Measurements from ENCODE around the gene C19orf47.

DNA sequence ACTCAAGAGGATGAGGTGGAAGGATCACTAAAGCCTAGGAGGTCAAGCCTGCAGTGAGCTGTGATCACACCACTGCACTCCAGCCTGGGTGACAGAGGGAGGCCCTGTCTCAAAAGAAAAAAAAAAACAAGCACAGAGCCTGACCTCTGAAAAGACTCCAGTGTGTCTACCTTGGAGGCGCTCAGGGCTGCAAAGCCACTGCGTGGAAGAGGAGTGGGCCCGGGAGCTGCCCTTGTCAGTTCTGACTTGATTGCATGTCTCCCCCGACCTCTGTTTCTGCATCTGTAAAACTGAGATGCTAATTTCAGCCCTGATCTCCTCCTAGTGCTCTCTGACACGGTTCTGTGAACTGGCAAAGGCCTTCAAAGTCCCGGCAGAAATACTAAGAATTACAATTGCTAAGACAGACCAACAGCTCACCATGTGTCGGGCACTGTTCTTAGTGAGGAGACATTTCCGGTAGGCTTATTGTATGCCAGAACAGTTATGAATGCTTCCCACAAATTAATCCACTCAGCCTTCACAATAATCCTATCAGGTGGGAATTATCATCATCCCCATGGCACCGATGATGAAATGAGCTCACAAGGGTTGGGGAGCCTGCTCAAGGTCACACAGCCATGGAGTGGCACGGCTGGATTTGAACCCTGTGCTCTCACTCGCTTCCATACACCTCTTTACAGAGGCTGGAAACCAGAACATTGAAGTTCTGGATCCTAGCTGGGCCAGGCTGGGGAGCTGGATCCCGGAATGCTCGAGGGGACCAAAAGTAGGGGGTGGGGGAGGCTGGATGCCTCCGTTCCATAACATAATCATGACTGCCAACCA, 66.6 kb downstream of the C19orf47 start:
- TF ChIP-seq, protein P1, sequence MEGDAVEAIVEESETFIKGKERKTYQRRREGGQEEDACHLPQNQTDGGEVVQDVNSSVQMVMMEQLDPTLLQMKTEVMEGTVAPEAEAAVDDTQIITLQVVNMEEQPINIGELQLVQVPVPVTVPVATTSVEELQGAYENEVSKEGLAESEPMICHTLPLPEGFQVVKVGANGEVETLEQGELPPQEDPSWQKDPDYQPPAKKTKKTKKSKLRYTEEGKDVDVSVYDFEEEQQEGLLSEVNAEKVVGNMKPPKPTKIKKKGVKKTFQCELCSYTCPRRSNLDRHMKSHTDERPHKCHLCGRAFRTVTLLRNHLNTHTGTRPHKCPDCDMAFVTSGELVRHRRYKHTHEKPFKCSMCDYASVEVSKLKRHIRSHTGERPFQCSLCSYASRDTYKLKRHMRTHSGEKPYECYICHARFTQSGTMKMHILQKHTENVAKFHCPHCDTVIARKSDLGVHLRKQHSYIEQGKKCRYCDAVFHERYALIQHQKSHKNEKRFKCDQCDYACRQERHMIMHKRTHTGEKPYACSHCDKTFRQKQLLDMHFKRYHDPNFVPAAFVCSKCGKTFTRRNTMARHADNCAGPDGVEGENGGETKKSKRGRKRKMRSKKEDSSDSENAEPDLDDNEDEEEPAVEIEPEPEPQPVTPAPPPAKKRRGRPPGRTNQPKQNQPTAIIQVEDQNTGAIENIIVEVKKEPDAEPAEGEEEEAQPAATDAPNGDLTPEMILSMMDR (conservative IDR thresholded peaks at IDR 0.05 in 1 of 2, IDR thresholded peaks at IDR 0.05 in 1 of 2; ENCODE audit: extremely low read depth in 1 of 2, insufficient read depth in 1 of 2, low read depth in 1 of 2, low read length in 2 of 2): no peak
- no peak for TF ChIP-seq EZH2 (IDR thresholded peaks at IDR 0.05; ENCODE audit: borderline replicate concordance, low read length)

Measured in mammary epithelial cell (primary cell).